ENCODE data around the gene SPECC1L. TPM values are rescaled to one million over a fixed set of nuclear protein-coding genes. Genes with fewer than 3 reads are reported as not detected.
"Not testable (repeated sequence)": the region's sequence is repeated elsewhere in the genome, so short reads cannot be mapped to it uniquely, and the experiment has no call there.

SPECC1L gene
- total and polyA plus RNA-seq, 10 of the 15 experiments (the other 5 are each of a cell fraction or from before 2014, with no cell fraction given): 1.9 to 40.6 (median 19.1) TPM

DNA sequence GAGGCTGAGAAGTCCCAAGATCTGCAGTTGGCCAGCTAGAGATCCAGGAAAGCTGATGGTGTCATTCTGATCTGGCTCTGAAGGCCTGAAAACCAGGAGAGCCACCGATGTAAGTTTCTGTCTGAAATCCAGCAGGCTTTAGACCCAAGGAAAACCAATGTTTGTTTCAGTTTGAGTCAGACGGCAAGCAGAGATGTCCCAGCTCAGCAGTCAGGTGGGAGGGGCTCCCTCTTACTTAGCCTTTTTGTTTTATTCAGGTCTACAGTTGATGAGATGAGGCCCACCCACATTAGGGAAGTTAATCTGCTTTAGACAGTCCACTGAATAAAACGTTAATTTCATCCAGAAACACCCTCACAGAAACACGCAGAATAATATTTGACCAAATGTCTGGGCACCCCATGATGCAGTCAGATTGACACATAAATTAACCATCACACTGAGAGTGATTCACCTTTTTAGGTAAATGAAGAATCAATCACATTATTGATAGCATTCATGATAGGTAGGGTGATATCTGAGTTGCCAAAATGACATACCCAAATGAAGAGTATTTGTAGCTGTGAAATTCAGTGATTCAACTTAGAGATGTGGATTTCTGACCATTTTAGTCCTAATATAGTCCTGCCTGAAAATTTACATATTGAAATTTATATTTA, 28.0 kb downstream of the SPECC1L start:
- H3K4me1 ChIP-seq (ENCODE audit: control insufficient read depth, insufficient read depth, low read length); intact Hi-C loops (cut with micrococcal nuclease; ENCODE audit: unreplicated experiment); BruUV-seq (replicated peaks); H3K27me3 ChIP-seq (replicated peaks in 1 of 2; ENCODE audit: control insufficient read depth in 2 of 2, insufficient read depth in 2 of 2, low read length in 1 of 2); H3K36me3 ChIP-seq (ENCODE audit: control insufficient read depth in 2 of 2, insufficient read depth in 2 of 2, low read length in 1 of 2); in situ Hi-C loops (cut with MboI); H4K20me1 ChIP-seq (ENCODE audit: control insufficient read depth, insufficient read depth); DNase-seq (ENCODE audit: low read depth, low spot score); H3K27ac ChIP-seq (ENCODE audit: control insufficient read depth, insufficient read depth); H3K4me2 ChIP-seq (ENCODE audit: control insufficient read depth, insufficient read depth); H3K4me3 ChIP-seq; H3K9ac ChIP-seq (ENCODE audit: control insufficient read depth, insufficient read depth, low read length); H3K9me3 ChIP-seq (replicated peaks; ENCODE audit: control insufficient read depth, insufficient read depth, low read length); RAD21 ChIA-PET (ENCODE audit: unreplicated experiment); FAIRE-seq; H2AFZ ChIP-seq (ENCODE audit: control insufficient read depth, low read depth, low read length); POLR2A ChIA-PET; H3K79me2 ChIP-seq (ENCODE audit: control insufficient read depth, insufficient read depth, low read length): not testable (repeated sequence)
- 0 out of 2 replicates have a peak, but pooled peaks have one; percentile 22 for TF ChIP-seq RUNX3 (IDR thresholded peaks at IDR 0.05; ENCODE audit: low read length)
- TF ChIP-seq EED (IDR thresholded peaks at IDR 0.05; ENCODE audit: low read depth): 0 out of 2 replicates have a peak, but pooled peaks have one; percentile 51
- peak; percentile 57 for TF ChIP-seq JUNB (IDR thresholded peaks at IDR 0.05)
- peak; percentile 74 for ATAC-seq
- ChIA-PET SMC1A (ENCODE audit: uncharacterized antibody, unreplicated experiment) (interaction anchor here (1.2 kb wide), 1 partner anchor 9 kb away, joined by 3 read pairs; no protein-coding TSS in a partner anchor), CTCF (interaction anchor here (0.6 kb wide), 1 partner anchor 15 kb away, joined by 4 read pairs; no protein-coding TSS in a partner anchor)
- WGBS (ENCODE audit: insufficient coverage, insufficient replicate concordance, low lambda C conversion rate, missing lambda C conversion rate): 41% methylated on average over 4 of the region's 4 CpGs

DNA sequence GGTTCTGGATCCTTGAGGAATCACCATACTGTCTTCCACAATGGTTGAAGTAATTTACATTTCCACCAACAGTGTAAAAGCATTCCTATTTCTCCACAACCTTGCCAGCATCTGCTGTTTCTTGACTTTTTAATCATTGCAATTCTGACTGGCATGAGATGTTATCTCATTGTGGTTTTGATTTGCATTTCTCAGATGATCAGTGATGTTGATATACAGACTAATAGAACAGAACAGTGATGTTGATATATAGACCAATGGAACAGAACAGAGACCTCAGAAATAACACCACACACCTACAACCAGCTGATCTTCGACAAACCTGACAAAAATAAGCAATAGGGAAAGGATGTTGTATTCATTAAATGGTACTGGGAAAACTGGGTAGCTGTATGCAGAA, 29.9 kb downstream of the SPECC1L start:
- H3K27me3 ChIP-seq (replicated peaks in 1 of 2; ENCODE audit: control insufficient read depth in 2 of 2, insufficient read depth in 2 of 2, low read length in 1 of 2); H3K4me3 ChIP-seq; FAIRE-seq; in situ Hi-C loops (cut with MboI); H3K9ac ChIP-seq (ENCODE audit: control insufficient read depth, insufficient read depth, low read length); SMC1A ChIA-PET (ENCODE audit: uncharacterized antibody, unreplicated experiment); intact Hi-C loops (cut with micrococcal nuclease; ENCODE audit: unreplicated experiment); DNase-seq (ENCODE audit: low read depth, low spot score); H3K79me2 ChIP-seq (ENCODE audit: control insufficient read depth, insufficient read depth, low read length); H3K4me2 ChIP-seq (ENCODE audit: control insufficient read depth, insufficient read depth); H3K27ac ChIP-seq (ENCODE audit: control insufficient read depth, insufficient read depth); CTCF ChIA-PET; H3K9me3 ChIP-seq (replicated peaks; ENCODE audit: control insufficient read depth, insufficient read depth, low read length); H4K20me1 ChIP-seq (ENCODE audit: control insufficient read depth, insufficient read depth); POLR2A ChIA-PET; RAD21 ChIA-PET (ENCODE audit: unreplicated experiment); BruUV-seq (replicated peaks); H3K4me1 ChIP-seq (ENCODE audit: control insufficient read depth, insufficient read depth, low read length); H2AFZ ChIP-seq (ENCODE audit: control insufficient read depth, low read depth, low read length): not testable (repeated sequence)
- H3K36me3 ChIP-seq (ENCODE audit: control insufficient read depth in 2 of 2, insufficient read depth in 2 of 2, low read length in 1 of 2): peaks cover 12 to 16% of the 10 kb centered on the region in 2 experiments
- WGBS (ENCODE audit: insufficient coverage, insufficient replicate concordance, low lambda C conversion rate, missing lambda C conversion rate): 0% methylated on average over 1 of the region's 1 CpG
- ATAC-seq: peak; percentile 48; the same call in 2 of the 3 replicates
- TF ChIP-seq, protein P1, sequence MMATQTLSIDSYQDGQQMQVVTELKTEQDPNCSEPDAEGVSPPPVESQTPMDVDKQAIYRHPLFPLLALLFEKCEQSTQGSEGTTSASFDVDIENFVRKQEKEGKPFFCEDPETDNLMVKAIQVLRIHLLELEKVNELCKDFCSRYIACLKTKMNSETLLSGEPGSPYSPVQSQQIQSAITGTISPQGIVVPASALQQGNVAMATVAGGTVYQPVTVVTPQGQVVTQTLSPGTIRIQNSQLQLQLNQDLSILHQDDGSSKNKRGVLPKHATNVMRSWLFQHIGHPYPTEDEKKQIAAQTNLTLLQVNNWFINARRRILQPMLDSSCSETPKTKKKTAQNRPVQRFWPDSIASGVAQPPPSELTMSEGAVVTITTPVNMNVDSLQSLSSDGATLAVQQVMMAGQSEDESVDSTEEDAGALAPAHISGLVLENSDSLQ (IDR thresholded peaks at IDR 0.05): peak; percentile 30; the same call in 1 of the 2 replicates
